ENCODE data around the gene NASP. TPM values are rescaled to one million over a fixed set of nuclear protein-coding genes. Genes with fewer than 3 reads are reported as not detected.

NASP gene
- total RNA-seq, 1 experiment from 2014 or later, result 514 TPM

DNA sequence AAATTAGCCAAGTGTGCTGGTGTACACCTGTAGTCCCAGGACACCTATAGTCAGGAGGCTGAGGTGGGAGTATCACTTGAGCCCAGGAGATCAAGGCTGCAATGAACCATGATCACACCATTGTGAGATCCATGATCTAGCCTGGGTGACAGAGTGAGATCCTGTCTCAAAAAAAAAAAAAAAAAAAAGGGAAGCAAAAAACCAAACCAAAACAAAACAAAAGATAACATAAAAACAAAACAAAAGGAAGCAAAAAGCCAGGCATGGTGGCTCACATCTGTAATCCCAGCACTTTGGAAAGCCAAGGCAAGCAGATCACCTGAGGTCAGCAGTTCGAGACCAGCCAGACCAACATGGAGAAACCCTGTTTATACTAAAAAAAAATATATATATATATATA lies 42.6 kb upstream of the NASP start:
- no peak for DNase-seq
- Mint-ChIP-seq H3K27me3 (ENCODE audit: low read depth) (no peaks in the 10 kb centered on the region), H3K36me3 (ENCODE audit: insufficient read depth in 1 of 3, low read depth in 3 of 3) (no peaks in the 10 kb centered on the region), H3K4me3 (no peak overlapping the region), H3K27ac (no peak overlapping the region), H3K4me1 (peaks cover 20 to 26% of the 10 kb centered on the region in 2 experiments), H3K9me3 (no peaks in the 10 kb centered on the region)
- no peak overlapping the region for H3K14ac ChIP-seq (ENCODE audit: insufficient read depth, low read length)
- no peak overlapping the region for H3K56ac ChIP-seq (ENCODE audit: insufficient read length, low read depth, low read length)
- no peak overlapping the region for H3K18ac ChIP-seq (ENCODE audit: insufficient read length, low read depth, low read length)
- no peaks in the 10 kb centered on the region for H3K4me1 ChIP-seq (ENCODE audit: insufficient read depth, low read length)
- H2BK12ac ChIP-seq (ENCODE audit: insufficient read length, low read depth, low read length), result no peak overlapping the region
- no peaks in the 10 kb centered on the region for H3K79me1 ChIP-seq (ENCODE audit: insufficient read depth, low read depth, low read length, poor library complexity, severe bottlenecking)
- H3K27me3 ChIP-seq (ENCODE audit: insufficient read depth, low read length), result no peaks in the 10 kb centered on the region
- no CpG with 5 or more reads among the region's 1 CpG for WGBS (ENCODE audit: extremely low coverage, insufficient read length, low lambda C conversion rate)
- no peak overlapping the region for H2BK120ac ChIP-seq (ENCODE audit: low read depth, low read length, poor library complexity, severe bottlenecking)
- no peaks in the 10 kb centered on the region for H3K9me3 ChIP-seq (ENCODE audit: control insufficient read depth, low read depth, low read length)
- no peaks in the 10 kb centered on the region for H3K23me2 ChIP-seq (ENCODE audit: insufficient read length, low read depth, low read length, poor library complexity, severe bottlenecking)
- TF ChIP-seq, protein P1, sequence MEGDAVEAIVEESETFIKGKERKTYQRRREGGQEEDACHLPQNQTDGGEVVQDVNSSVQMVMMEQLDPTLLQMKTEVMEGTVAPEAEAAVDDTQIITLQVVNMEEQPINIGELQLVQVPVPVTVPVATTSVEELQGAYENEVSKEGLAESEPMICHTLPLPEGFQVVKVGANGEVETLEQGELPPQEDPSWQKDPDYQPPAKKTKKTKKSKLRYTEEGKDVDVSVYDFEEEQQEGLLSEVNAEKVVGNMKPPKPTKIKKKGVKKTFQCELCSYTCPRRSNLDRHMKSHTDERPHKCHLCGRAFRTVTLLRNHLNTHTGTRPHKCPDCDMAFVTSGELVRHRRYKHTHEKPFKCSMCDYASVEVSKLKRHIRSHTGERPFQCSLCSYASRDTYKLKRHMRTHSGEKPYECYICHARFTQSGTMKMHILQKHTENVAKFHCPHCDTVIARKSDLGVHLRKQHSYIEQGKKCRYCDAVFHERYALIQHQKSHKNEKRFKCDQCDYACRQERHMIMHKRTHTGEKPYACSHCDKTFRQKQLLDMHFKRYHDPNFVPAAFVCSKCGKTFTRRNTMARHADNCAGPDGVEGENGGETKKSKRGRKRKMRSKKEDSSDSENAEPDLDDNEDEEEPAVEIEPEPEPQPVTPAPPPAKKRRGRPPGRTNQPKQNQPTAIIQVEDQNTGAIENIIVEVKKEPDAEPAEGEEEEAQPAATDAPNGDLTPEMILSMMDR (conservative IDR thresholded peaks at IDR 0.05), result no peak
- H3K23ac ChIP-seq (ENCODE audit: insufficient read length, low read depth, low read length), result no peak overlapping the region
- no peak overlapping the region for H2AFZ ChIP-seq (ENCODE audit: low read length)
- no peak overlapping the region for H3K4ac ChIP-seq (ENCODE audit: low read depth, low read length)
- no peaks in the 10 kb centered on the region for H3K79me2 ChIP-seq (ENCODE audit: insufficient read depth, low read length)
- H2BK20ac ChIP-seq (ENCODE audit: low read depth, low read length, poor library complexity, severe bottlenecking), result no peak overlapping the region
- no peaks in the 10 kb centered on the region for H4K20me1 ChIP-seq (ENCODE audit: control insufficient read depth, insufficient read depth, insufficient read length)
- no peak overlapping the region for H2AK5ac ChIP-seq (ENCODE audit: insufficient read length, low read length)
- no peak overlapping the region for H3T11ph ChIP-seq (ENCODE audit: low read length)
- H4K91ac ChIP-seq (ENCODE audit: insufficient read length, low read depth, low read length), result no peak overlapping the region
- H3K9ac ChIP-seq (ENCODE audit: extremely low read depth, insufficient read length, low read length), result no peak overlapping the region
- H2BK5ac ChIP-seq (ENCODE audit: insufficient read length, low read length), result no peak overlapping the region
- H3K4me2 ChIP-seq (ENCODE audit: insufficient read depth, insufficient read length, low read length), result no peak overlapping the region
- no peak overlapping the region for H4K8ac ChIP-seq (replicated peaks; ENCODE audit: insufficient read length, low read depth, low read length)
- no peak overlapping the region for H3K27ac ChIP-seq (ENCODE audit: insufficient read length, low read depth, low read length)
- H4K5ac ChIP-seq (ENCODE audit: insufficient read length, low read depth, low read length), result no peak overlapping the region
- H2BK15ac ChIP-seq (ENCODE audit: low read depth, low read length), result no peak overlapping the region

Measured in H9 (cell line).